NCI-H2029 treated with DMSO at 0.1 percent for 48 hours (cell line): ENCODE data around the gene CNN2.

Experiments
- DNase-seq: peaks from one replicate; lab custom pipeline; 2025; lab: John Stamatoyannopoulos, UW

CNN2 gene

DNA sequence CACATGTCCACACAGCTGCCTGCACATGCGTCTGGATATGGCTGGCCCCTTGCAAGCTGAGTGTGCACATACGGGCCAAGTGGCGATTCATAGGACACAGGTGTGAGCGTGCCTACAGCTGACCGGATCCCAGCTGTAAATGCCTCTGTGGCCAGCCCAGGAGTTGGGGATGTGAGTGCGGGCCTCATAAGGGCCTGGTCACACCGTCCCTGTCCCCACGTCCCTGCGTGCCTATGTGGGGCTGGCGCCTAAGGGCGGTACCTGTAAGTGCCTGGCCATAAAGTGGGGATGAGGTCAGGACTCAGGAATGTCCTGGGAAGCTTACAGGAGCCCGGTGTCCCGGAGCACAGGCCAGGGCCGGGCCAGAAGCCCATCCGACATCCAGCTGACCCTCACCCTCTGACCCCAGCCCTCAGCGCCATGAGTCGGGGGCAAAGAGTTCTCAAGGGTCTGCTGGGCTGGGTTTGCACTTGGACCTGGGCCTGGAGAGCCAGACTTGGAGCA is 39.2 kb downstream of the CNN2 start:
- no peak for DNase-seq

DNA sequence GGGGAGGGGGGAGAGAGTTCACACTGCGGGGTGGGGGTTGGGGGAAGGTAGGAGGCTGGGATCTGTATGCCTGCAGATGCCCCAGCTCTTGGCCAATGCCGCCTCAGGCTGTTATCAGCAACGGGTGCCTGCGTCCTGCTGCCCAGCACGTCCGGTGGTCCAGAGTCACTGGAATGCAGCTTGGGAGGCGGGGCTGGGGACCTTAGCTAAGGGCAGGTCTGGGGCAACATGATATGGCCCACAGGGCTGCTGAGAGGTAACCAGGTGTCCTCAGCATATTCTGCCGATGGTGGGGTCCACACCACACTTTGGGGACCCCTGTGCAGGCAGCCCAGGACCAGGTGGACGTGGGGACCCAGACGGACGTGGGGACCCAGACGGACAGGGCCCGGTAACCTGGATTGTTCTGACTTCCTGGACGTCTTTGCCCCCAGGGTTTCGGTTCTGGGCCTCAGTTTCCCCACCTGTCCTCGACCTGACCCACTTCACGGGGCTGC is 39.9 kb downstream of the CNN2 start:
- DNase-seq = no peak

DNA sequence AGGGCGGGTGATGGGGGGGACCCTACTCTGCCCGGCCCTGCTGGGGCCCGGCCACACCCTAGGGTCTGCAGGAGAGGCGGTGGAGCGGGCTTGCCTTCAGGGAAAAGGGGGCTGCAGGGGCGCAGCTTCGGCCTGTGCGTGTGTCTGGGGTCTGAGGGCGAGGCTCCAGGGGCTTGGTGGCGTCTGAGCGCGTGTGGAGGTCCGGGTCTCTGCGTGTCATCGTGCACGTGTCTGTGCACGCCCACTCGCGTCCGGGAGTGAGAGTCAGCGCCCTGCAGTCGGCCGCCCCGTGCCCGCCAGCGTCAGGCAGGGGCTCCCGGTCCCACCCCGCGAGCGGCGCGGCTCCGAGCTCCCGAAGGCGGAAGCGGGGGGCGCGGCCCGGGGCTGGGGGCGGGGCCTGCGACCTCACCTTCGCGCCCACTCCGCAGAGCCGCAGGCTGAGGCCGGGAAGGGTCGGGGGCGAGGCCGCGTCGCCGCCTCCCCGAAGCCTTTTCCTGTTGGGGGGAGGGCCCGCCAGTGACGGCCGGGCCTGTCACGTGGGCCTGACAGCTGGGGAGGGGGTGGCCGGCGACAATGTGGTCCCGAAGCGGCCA is 40.4 kb downstream of the CNN2 start, which contains the start of gene ARHGAP45:
ARHGAP45 (plus strand) TSS at position 420 of the 593 bp plus-strand sequence. CDS start 239 bp downstream, outside the sequence.
- DNase-seq = no peak

DNA sequence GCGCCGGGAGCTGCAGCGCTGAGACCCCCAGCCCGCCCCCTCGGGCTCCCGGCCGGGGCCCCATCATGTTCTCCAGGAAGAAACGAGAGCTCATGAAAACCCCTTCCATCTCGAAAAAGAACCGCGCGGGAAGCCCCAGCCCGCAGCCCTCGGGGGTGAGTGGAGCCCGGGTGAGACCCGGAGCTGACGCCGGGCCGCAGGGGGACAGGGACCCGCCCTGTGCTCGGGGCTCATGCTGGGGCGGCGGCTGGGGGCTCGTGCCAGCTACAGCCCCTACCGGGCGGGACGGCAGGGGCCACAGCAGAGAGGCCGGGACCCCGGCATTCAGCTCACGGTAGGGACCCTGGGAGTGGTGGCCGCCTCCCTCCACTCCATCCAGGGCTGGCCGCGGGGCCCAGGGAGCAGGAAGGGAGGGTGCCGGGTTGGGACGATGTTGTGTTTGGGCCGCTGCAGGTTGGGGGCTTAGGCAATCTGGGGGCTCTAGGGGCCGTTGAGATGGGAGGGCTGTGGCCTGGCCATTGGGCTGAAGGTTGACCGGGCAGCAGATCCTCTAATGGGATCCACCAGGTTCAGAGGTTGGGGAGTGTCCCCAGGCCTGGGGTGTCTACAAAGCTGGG is 41.0 kb downstream of the CNN2 start:
- DNase-seq = no peak

DNA sequence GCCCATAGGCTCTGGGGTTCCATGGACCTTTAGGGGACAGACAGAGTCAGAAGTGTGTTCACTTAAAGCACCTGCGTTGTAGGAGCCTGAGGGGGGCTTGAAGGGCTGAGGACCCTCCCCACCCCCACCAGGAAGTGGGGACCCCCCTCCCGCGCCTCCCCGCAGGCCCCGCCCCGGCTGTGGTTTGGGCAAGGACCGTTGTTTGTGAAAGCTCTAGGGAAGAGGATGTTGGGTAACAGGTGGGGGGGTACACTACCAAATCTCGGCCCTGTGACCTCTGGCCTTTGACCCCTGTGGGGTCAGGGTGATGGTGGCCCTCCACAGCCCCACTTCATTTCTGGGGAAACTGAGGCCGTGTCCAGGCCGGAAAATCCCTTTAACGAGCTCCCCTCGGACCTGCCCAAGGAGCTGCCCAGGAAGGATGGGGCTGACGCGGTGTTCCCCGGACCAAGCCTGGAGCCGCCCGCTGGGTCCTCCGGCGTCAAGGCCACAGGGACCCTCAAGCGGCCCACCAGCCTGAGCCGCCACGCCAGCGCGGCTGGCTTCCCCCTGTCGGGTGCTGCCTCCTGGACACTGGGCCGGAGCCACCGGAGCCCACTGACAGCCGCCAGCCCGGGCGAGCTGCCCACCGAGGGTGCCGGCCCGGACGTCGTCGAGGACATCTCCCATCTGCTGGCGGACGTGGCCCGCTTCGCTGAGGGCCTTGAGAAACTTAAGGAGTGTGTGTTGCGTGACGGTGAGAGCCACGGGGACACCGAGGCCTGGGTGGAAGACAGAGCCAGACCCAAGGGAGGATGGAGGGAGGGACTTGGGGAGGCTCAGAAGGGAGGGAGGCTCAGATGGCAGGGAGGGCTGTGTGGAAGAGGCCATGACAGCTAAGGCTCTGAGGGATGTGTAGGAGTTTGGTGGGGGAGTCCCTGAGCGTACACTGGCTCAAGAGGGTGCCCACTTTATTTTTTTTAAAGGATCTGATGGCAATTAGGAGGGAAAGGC is 41.9 kb downstream of the CNN2 start:
- DNase-seq = no peak

DNA sequence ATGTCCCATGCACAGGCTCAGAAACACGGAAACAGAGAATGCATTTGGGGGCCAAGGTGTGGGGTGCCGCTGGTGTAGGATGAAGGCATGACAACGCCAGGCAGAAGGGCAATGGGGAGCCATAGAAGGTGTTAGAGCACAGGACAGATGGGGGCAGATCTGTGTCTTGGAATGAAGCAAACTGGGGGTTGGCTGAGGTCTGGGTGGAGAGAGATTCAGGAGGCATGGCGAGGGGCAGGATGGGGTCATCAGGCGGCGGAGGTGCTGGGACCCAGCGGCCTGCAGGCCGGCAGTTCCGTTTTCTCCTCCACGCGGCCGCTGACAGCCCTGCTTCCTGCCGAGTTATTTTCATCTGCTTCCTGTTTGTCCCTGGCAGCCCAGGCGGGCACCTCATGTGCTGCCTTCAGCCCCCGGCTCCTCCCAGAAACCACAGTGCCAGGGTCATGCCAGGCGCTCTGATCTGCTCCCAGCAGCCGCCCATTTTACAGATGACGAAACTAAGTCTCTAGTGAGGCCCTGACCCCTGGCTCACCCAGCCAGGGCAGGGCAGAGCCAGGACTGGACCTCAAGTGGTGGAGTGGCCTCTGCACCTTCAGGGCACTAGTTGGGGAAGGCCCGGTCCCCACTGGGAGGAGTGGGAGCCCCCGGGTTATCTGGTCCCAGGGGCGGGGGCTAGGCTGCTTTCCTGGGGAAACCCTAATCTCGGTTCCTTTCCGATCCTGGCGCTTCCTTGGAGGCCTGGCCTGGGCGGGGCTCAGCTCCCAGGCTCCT is 42.8 kb downstream of the CNN2 start:
- no peak for DNase-seq

DNA sequence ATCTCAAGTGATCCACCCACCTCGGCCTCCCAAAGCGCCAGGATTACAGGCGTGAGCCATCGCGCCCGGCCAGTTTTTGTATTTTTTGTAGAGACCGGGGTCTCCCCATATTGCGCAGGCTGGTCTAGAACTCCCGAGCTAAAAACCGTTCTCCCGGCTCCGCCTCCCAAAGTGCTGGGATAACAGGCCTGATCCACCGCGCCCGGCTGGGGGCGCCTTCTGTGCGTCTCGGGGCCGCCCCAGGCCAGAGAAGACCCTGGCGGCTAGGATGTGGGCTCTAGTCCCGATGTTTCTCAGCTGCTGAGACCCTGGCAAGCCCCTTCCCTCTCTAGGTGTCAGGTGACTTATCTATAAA is 44.1 kb downstream of the CNN2 start:
- no peak for DNase-seq

DNA sequence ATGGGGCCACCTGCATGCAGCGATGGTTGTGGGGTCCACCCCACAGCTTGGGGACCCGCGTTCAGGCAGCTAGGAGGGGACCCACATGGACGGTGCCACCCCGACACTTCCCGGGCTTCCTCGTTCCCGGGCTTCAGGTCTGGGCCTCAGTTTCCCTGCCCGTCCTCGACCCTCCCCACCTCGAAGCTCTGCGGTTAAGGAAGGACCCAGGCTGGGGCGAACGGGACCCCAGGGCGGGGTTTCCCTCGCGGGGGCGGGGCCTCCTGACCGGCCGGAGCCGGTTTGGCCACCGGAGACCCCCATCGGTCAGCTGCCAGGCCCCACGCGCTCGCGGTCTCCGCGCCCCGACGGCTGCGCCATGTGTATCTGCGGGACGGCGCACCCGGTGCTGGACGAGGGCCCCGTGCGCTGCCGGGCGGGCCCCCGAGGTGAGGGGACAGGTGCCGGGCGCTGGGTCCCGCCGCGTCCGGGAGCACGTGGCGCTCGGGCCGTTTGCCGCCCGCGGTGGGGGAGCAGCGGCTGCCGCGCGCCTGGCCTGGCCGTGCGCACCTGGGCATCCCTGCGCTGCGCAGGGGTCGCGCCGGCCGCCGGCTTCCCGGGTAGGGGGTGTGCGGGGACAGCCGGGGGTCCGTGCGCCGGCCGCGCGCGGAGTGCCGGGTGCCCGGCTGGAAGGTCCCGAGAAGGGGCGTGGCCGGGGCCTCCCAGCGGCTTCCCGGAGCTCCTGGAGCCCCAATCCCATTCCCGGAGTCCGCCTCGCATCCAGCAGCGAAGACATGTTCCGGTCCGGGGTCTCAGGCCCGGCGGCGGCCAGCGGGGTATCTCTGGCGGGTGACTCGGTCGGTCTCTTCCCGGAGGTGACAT is 44.8 kb downstream of the CNN2 start:
- no peak for DNase-seq

DNA sequence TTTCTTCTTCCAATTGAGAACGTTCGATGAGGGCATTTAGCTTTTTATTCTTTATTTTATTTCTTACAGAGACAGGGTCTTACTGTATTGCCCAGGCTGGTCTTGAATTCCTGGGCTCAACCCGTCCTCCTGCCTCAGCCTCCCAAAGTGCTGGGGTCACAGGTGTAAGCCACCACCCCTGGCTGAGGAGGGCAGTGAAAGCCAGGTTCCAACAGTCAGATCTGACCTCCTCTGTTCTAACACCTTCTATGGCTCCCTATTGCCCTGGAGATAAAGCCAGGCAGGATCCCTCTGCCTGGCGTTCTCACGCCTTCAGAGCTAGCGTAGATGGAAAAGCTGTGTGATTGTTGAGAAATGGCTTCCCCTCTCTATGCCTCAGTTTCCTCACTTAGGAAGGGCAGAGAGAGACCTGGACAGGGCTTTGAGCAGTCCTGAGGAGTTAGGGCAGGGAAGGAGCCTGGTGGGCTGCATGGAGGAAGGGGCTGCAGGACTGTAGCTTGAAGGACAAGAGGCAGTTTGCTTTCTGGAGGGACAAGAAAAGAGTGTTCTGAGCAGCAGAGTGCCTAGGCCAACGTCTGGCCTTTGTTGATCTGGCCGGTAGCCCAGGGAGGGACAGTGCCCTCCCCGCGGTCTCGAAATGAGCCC is 46.1 kb downstream of the CNN2 start:
- DNase-seq = no peak

DNA sequence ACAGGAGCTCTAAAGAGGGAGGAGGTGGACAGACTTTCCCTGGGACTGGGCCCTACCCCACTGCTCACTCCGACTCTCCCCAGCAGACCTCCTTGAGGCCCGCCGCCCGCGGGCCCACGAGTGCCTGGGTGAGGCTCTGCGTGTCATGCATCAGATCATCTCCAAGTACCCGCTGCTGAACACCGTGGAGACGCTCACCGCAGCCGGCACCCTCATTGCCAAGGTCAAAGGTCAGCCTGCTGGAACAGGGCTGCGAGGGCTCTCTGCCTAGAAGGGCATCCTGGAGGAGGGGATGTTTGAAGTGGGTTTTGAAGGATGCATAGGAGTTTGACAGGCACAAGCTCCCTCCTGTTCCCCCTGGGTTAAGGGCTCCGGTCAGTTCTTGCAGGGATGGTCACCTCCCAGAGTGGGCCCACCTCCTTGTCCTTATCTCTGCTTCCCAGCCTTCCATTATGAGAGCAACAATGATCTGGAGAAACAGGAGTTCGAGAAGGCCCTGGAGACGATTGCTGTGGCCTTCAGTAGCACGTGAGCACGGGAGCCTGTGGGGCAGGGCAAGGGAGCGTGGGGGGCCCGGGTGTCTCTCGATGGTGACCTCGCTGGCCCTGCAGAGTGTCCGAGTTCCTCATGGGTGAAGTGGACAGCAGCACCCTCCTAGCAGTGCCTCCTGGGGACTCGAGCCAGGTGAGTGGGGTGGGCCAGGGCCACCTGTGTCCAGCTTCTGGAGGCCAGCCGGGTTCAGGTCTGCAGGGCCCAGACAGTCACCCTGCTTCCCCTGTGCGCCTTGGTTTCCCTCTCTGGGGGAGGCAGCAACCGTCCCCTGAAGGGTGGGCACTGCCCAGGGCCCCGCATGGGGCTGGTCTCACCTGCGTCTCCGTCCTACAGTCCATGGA is 46.9 kb downstream of the CNN2 start:
- no peak for DNase-seq

DNA sequence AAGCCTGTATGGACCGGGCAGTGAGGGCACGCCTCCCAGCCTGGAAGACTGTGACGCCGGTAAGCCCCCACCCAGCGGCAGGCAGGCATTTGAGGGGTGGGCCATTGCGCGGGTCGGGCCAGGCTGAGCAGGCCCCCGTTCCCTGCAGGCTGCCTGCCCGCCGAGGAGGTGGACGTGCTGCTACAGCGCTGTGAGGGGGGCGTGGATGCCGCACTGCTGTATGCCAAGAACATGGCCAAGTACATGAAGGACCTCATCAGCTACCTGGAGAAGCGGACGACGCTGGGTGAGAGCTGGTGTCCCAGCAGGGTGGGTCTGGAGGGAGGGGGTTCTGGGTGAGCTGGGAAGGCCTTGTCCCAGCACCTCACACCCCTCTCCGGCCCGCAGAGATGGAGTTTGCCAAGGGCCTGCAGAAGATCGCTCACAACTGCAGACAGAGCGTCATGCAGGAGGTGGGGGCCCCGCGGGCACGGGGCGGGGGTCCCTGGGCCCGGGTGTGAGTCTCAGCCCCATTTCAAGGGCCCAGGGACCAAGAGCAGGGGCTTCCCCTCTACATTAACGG is 47.6 kb downstream of the CNN2 start:
- DNase-seq = no peak

DNA sequence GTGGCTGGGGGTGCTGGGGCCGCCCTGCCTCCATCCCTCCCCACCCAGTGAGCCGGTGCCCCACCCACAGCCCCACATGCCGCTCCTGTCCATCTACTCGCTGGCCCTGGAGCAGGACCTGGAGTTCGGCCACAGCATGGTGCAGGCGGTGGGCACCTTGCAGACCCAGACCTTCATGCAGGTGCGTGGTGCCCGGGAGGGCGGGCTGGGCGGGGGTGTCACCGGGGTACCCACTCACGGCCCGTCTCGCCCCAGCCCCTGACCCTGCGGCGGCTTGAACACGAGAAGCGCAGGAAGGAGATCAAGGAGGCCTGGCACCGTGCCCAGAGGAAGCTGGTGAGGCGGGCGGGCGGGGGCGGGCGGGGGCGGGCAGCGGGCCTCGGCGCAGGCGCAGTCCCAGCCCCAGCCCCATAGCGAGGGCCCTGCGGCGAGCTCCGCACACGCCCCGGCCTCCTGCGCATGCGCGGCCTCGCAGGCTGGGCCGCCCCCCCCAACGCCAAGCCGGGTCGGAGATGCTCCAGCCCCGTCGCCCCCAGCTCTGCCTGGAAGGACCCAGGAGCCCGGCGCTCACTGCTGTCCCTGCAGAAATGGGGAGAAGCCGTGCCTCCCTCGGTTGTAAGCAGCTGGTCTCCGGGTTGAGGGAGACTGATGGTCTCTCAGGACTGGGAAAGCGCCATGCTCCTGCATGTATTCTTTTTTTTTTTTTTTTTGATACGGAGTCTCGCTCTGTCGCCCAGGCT is 48.3 kb downstream of the CNN2 start:
- peak; percentile 83 for DNase-seq

DNA sequence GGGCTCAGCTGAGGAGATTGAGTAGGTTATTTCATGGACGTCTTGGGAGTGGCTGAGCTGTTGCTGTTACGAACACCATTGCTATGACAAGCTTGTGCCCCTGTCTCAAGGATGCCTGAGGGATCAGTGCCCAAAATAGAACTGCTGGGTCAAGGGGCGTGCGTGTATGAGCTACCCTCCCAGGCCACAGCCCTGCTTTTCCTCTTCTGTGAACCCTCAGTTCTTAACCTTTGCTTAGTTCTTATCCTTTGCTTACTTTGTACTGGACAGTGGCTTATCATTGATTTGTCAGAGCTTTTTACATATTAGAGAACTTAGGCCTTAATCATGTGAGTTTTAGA is 49.6 kb downstream of the CNN2 start:
- DNase-seq = no peak

DNA sequence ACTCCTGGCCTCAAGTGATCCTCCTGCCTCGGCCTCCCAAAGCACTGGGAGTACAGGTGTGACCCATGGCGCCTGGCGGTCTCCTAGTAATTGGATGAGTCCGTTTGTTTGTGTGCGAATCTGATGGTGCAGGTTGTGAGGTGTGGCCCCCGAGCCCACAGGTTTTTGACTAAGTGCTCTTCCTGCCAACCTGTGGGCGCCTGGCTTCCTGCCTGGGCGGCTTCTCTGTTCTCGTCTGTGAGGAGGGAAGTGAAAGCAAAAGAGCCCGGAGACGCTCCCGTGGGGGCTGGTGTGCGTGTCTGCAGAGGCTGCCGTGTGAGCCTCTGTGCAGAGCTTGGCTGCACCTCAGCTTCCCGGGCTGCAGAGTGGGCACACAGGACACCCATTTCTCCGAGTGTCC is 50.5 kb downstream of the CNN2 start:
- peak; percentile 73 for DNase-seq

DNA sequence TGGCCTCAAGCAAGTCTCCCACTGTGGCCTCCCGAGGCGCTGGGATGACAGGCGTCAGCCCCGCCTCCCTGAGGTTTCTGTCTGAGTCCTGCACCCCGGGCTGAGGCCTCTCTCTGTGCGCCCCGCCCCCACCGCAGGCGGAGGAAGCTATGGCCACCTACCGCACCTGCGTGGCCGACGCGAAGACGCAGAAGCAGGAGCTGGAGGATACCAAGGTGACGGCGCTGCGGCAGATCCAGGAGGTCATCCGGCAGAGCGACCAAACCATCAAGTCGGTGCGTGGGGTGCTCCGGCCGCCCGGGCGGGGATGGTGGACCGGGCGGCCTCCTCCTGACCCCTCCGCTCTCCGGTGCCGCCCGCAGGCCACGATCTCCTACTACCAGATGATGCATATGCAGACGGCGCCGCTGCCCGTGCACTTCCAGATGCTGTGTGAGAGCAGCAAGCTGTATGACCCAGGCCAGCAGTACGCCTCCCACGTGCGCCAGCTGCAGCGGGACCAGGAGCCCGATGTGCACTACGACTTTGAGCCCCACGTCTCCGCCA is 53.2 kb downstream of the CNN2 start:
- DNase-seq = no peak

DNA sequence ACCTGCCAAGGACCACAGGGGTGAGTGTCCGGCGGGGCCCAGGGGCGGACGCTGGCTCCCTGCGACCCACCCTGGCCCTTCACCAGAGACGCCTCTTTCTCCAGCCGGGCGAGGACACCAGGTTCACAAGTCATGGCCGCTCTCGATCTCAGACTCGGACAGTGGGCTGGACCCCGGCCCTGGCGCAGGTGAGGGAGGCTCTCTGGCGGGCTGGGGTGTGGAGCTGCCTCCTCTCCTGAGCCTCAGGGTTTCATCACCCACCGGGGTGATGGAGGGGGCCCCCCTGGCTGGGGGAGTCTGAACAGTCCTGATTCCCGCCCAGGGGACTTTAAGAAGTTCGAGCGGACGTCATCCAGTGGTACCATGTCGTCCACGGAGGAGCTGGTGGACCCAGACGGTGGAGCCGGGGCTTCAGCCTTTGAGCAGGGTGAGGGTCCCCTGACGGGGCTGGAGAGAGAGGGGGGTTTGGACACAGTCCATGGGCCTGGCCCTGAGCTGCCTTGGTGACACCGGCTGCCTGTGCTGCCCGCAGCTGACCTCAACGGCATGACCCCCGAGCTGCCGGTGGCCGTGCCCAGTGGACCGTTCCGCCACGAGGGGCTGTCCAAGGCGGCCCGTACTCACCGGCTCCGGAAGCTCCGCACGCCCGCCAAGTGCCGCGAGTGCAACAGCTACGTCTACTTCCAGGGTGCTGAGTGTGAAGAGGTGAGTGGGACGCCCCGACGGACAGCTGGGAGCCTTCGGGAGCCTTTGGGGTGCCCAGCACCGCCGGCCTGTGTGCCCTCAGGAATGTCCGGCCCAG is 54.2 kb downstream of the CNN2 start:
- no peak for DNase-seq
